Activated CD4-positive, alpha-beta T cell treated with anti-CD3 and anti-CD28 coated beads, Interleukin-10, Interleukin-2, amounts not matched to agents 100 ng/mL and 50 ng/mL, durations not matched to agents 16 hours and 8 hours (primary cell): ENCODE data around the gene KRTAP10-4.
"Not testable (repeated sequence)": the region's sequence is repeated elsewhere in the genome, so short reads cannot be mapped to it uniquely, and the experiment has no call there.

ENCODE experiments used
- DNase-seq: peaks from one replicate; pipeline ENCODE4 v3.0.0-alpha.2; 2020

The KRTAP10-4 gene

DNA sequence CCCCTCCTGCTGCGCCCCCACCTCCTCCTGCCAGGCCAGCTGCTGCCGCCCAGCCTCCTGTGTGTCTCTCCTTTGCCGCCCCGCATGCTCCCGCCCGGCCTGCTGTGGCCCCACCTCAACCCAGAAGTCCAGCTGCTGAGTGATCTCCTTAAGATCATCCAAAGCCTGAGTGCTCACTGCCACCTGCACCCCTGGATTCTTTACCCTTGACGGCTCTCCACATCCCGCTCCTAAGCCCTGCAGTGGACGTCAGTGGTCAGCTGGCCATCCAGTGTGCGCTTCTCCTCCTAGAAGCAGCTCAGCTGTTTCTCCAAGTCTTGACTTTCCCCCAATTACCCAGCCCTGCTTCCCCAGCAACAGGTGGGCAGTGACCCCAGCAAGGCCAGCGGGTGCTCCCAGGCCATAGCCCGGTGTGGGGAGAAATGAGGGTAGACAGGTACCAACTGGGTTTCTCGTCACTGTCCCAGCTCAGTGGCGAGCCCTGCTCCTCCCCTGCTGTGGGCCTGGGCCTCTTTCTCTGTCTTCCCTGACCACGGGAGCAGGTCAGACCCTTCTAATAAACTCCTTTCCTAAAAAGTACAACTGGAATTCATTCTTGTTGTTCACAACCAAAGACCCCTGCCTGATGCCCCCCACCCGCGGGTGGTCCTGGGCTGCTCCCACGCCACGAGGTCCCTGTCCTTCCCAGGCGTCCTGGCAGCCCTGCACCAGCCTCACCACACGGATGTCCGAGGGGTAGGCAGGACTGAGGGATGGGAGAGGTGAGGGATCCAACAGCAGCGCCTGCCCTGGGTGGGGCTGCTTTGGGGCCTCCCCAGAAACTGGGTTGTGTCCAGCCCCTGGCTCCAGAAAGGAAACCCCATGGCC, 28.3 kb downstream of the KRTAP10-4 start:
- DNase-seq, result no peak

DNA sequence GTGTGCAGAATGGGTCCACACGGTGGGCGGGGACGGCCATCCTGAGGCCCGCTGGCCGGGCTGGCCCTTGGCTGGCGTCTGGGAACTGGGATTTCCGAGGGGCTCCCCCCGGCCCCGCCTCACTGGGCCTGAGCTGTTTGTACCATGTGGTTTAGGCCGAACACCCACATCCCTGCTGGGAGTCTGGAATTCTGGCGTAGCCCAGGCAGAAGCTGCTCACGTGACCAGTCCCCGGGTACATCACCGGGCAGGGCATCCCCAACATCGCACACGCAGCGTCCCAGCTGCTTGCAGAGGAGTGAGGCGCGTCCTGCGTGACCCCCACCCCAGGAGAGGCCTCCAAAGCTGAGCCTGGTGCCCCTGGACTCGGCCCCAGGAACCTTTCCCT, 28.9 kb downstream of the KRTAP10-4 start:
- DNase-seq, result no peak

DNA sequence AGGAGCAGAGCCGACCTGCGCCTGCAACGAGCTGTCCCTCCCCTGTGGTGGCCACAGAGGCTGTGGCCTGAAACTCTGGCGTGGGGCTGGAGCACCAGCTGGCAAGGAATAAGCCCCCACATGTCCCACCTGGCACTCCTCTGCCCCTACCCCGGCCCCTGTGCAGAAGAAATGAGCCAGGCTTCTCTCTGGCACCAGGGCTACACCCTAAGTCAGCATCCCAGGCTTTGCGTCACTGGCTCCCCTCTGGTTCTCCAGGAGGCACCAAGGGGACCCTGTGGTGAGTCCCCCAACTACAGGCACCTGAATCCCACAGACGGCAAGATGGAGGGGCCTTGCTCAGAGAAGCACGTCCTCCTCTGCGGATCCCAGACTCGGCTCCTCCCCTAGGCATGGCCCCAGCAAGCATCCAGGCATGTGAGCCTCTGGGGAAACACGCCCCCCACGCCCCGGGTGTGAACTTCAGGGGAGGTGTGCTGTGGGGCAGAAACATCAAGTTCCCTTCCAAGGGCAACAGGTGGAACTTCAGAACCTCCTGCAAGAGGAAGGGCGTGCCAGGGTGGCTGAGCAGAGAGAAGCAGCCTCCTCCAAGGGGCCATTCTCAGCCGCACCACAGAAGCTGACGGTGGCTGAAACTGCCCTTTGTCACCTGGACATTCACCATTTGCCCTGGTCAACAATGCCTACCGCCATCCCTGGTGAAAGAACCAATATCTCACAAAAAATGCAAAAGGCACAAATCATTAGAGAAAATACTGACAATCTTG, 29.8 kb downstream of the KRTAP10-4 start:
- no peak for DNase-seq

DNA sequence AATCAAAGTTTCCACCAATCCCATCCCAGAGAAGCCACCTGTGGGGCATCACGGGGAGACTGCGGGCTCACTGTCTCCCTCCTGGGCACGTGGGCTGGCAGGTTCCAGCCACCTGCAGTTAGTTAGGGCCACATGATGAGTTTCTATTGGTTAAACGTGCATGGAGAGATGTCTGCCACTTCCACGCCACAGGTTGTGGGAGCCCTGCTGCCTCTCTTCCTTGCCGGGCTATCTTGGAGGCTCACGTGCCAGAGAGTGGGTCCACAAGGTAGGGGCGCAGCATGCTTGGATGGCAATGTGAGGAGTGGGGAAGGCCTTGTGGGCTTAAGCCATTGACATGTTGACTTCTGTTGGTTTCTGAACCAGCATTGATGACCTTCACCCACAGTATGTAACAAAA, 30.4 kb downstream of the KRTAP10-4 start:
- DNase-seq, result no peak

DNA sequence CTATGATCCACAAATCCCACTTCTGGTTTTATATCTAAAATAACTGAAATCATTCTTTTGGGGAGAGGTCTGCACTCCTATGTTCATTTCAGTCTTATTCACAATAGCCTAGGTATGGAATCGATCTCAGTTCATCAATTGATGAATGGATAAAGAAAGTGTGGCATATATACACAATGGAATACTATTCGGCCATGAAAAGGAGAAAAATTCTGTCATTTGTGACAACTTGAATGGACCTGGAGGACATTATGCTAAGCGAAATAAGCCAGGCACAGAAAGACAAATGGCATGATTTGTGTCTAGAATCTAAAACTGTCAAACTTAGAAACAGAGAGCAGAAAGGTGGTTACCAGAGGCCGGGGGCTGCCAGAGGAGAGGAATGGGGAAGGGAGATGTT, 33.0 kb downstream of the KRTAP10-4 start:
- DNase-seq, result no peak

DNA sequence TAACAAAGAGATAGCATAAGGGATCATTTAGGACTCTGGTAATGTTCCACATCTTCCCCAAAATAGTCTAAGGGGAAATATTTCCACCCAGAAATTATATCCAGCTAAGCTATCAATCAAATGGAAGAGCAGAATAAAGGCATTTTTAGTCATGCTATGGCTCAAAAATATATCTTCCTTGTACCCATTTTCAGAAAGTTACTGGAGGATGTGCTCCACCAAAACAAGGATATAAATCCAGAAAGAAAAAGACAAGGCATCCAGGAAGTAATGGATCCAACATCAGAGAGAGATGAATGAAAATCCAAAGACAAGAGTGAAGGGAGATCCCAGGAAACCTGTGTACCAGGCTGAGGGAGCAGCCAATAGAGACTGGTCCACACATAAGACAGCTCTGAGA, 35.7 kb downstream of the KRTAP10-4 start:
- no peak for DNase-seq

DNA sequence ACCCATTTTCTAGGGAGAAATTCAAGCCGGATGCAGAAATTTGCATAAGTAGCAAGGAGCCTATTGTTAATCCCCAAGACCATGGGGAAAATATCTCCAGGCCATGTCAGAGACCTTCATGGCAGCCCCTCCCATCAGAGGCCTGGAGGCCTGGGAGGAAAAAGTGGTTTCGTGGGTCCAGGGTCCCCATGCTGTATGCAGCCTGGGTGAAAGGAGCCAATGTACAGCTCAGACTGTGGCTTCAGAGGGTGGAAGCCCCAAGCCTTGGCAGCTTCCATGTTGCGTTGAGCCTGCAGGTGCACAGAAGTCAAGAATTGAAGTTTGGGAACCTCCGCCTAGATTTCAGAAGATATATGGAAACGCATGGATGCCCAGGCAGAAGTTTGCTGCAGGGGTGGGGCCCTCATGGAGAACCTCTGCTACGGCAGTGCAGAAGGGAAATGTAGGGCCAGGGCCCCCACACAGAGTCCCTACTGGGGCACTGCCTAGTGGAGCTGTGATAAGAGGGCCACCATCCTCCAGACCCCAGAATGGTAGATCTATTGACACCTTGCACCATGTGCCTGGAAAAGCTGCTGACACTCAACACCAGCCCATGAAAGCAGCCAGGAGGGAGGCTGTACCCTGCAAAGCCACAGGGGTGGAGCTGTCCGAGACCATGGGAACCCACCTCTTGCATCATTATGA, 36.8 kb downstream of the KRTAP10-4 start:
- not testable (repeated sequence) for DNase-seq

DNA sequence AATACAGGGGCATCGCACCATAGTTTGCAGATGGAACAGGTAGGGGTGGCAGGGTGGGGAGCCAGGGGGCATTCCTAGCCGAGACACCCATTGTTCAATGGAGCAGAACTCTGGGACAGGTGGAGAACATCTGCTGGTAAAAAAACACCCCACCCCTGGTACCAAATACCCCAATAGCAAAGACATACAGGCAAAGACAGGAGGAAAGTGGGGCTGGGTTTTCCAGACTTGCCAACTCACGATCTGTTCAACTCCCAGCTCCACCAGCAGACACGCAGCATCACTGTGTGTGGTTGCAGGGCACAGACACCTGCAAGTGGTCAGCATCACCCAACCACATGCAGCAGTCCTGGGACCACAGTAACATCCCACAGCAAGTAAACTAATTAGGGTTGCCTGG, 38.0 kb downstream of the KRTAP10-4 start:
- no peak for DNase-seq

DNA sequence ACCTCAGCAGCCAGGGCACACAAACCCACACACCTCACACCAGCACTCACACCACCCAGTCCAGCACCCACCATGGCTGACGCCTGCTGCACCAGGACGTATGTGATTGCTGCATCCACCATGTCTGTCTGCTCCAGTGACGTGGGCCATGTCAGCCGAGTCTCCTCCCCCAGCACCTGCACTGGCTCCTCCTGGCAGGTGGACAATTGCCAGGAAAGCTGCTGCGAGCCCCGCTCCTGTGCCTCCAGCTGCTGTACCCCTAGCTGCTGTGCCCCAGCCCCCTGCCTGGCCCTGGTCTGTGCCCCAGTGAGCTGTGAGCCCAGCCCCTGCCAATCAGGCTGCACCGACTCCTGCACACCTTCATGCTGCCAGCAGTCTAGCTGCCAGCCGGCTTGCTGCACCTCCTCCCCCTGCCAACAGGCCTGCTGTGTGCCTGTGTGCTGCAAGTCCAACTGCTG, 38.5 kb downstream of the KRTAP10-4 start, which contains the start of gene KRTAP10-8:
KRTAP10-8 (plus strand) TSS at position 51 of the 458 bp plus-strand sequence; CDS start at position 73, 22 bp downstream.
- DNase-seq, result no peak

DNA sequence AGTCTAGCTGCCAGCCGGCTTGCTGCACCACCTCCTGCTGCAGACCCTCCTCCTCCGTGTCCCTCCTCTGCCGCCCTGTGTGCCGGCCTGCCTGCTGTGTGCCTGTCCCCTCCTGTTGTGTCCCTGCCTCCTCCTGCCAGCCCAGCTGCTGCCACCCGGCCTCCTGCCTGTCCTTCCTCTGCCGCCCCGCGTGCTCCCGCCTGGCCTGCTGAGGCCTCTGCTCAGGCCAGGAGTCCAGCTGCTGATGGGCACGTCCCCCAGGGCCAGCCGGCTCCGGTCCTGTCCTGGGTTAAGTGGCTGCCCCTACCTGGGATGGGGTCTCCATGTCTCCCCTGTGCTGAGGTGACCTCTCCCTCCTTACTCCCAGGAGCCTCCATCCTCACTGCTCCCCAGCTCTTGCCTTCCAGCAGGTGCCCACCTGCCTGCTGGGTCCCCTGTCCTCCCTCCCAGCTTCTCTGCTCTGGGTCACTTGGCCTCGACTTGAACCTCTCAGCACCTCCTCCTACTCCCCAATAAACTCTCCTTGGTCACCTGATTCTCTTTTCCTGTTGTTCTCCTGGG, 39.2 kb downstream of the KRTAP10-4 start:
- DNase-seq, result no peak

DNA sequence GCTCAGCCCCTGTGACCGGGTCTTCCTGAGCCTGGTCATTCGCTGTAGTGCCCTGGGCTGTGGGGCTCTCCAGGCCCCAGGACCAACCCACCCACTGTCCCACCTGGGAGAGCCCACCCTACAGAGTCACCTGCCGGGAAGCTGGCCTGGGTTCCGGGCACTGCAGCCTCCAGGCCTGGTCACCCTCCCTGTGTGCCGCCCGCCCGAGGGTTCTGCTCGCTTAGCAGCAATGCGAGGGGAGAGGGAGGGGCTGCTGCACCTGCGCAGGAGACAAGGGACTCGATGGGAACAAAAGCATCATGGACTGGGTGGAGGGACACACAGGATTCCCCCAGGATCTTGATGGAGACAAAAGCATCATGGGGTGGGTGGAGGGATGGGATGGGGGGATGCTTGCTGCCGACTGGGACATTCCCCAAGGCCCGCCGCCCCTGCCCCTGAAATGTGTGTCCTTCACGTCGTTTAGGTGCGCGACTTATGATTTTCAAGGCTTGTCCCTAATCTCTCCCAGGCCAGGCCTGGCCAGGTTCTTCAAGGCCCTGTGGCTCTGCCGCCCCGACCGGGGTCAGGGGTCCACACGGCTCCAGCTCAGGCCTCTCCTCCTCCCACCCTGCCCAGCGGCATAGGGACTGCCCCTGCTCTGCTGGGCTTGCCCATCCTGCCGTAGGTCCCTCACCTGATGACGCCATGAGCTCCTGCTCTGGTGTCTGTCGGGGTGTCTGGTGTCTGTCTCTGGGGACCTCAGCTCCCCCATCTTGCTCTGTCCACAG, 40.0 kb downstream of the KRTAP10-4 start:
- DNase-seq, result no peak

DNA sequence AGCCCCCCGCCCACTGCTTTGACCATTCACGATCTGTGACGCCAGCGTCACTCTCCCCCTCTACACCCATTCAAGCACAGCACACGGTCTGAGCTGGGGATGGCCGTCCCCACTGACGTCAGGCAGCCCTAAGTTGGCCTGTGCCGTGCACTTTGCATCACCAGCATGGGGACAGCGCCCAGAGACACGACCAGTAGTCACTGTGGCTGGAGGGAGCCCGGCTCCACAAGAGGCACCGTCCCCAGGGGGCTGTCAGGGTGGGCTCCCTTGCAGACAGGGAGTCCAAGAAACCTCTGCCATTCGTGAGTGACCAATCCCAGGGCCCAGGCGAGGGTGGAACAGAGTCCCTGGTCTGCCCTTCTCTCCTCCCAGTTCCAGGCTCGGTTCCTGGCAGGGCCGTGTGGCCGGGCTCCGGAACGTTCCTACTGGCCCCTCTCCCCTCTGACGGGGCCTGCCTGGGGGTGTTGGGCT, 40.7 kb downstream of the KRTAP10-4 start:
- DNase-seq, result no peak

DNA sequence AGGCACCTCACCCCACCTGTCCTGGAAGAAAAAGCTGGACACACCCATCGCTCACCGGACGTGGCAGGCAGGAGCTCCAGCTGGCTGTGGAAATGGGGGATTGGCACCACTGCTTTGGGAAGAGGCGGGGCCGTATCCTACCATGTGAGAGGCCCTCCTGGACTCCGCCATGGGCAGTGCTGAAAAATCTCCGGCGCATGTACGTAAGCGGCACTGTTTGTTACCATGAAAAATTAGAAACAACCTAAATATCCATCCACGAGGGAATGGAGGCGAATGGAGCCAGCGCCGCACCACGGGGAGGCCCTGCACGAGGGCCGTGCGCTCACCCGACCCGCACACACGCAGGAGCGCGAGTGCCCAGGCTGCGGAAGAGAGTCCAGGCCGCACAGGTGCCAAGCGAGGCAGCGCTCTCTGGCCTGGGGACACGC, 41.4 kb downstream of the KRTAP10-4 start:
- no peak for DNase-seq

DNA sequence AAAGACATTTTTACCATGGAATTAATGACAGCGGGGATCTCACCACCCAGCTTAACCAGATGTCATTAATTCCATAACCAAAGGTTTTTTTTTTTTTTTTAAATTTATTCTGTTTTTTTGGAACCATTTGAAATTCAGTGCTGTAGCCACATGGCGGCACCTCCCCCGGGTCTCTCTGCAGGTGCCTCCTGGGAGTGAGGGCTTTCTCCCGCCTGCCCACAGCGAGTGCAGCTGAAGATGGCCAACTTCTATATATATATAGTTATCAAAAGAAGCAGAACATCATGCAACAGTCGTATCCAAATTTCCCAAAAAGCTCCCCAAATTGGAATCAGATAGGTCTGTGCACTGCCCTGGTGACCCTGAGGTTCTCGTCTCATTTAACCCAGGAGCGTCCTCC, 41.9 kb downstream of the KRTAP10-4 start:
- no peak for DNase-seq

DNA sequence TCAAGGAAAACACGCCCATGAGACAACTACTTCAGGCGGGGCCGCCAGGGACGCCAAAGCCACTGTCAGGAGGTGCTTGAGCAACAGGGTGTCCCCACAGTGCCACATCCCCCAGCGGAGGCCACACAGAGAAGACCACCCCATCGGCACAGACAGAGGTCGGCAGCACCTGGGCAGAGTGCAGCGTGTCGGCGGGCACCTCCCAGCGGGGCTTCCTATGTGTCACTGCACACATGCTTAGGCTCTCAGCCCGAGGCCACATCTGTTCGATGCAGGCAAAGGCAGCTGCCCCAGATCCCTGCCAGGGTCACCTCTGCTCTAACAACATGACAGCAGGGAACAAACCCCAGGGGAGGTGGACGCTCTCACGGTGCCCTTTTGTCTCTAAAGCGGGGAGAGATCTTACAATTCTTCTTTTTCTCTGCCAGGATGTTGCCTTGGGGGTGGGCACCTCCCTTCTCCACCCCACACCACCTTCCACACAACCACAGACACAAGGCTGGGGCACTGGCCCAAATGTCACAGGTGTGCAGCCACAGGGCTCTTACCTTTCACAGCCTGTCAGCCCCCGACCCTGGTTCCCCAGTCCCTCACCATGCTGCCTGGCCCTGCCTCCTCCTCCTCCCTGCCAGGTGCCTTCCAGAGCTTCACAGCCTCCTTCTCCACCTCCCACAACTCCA, 42.5 kb downstream of the KRTAP10-4 start:
- no peak for DNase-seq

DNA sequence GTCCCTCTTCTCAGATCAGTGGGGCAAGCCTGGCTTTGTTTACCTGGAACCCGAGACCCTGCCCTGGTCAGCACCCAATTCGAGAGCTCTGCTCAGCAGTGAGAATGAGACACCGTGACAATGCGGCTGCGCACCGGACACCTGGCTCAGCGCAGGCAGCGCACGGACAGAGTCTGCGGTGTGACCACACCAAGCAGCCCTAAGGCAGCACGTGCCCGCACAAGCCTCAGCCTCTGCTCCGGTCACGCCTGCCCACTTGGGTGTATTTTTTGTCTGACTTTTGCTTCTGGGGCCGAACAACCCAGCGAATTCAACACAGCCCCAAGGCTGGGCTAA, 43.0 kb downstream of the KRTAP10-4 start:
- DNase-seq, result no peak

DNA sequence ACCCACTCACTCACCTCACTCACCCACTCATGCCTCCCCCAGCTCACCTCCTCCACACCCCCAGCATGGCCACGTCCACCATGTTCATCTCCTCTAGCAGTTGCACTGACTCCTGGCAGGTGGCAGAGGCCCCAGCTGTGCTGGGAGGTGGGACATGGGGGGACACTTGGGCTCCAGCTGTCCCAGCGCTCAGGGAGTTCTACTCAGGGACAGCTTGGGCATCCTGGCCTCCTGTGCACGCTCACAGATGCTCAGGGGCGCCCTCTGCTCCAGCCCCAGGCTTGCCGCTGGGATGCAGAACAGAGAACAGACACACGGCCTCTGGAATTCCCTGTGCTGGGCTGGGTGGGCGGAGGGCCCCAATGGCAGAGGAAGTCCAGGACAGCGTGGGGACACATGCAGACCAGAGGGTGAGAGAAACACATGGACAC, 43.6 kb downstream of the KRTAP10-4 start:
- no peak for DNase-seq

DNA sequence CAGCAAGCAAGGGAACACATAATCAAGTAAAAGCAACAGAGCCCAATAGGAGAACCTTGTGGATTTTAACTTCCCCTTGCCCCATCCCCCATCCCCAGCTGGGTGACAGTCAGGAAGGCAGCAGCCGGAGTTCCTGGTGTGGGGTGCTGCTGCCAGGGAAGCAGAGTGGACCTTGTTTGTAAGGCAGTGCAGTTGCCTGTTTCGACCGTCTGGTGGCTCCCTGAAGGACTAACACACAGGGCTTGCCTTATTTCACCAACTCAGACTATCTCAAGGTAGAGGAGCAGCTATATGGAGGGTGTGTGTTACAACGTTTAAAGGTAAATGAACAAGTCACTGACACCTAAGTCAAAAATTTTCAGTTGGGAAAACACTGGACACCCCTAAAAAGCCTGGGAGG, 45.0 kb downstream of the KRTAP10-4 start:
- DNase-seq, result no peak

DNA sequence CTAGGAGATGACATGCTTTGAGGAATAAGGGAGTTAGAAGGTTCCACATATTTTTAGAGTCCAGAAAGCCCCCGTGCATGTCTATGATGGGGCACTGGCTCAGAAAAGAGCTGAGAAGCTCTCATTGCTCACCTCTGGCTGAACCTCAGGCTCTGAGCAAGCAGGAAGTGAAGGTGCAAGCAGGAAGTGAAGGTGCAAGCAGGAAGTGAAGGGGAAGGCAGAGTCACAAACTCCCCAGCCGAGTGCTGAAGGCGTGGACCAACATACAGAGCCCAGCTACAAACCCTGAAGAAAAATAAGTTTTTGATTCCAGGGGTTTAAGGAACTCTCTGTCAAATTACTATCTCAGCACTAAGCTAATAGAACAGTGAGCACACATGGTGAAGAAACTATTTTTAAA, 45.4 kb downstream of the KRTAP10-4 start:
- peak; percentile 57 for DNase-seq

DNA sequence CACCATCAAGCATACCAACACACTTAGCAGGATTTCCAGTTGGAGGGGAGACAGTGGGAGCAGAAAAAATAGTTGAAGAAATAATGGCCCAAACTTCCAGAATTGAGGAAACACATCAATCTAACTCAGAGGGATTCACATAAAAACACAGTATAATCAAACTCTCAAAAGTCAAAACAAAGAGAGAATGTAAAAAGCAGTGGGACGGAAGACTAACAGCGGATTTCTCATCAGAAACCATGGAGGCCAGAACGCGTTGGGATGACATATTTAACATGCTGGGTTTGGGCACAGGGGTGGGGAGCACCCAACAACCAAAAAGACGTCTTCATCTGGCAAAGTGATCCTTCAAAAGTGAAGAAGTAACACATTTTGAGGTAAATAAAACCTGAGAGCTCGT, 46.4 kb downstream of the KRTAP10-4 start:
- no peak for DNase-seq

DNA sequence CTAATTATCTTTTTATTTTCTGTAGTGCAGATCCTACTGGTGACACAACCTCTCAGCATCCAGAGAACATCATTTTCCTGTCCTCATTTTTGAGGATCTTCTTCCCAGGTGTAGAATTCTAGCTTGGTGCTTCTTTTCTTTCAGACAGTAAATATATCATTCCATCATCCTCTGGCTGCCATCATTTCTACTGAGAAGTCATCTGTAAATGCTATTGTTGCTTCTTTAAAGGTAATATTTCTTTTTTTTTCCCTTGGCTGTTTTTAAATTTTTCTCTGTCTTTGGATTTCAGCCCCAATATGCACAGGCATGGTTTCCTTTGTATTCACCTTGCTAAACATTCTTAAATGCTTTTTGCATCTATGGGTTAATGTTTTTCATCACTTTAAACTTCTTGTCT, 50.0 kb downstream of the KRTAP10-4 start:
- no peak for DNase-seq
